Neural progenitor cell (in vitro differentiated cells): ENCODE data around the gene MARK3. TPM values are rescaled to one million over a fixed set of nuclear protein-coding genes. Genes with fewer than 3 reads are reported as not detected.

Experiments used
- DNase-seq: peaks from one replicate; pipeline ENCODE4 v3.0.0-alpha.2; 2016; ENCODE audit warnings: low spot score
- H2AFZ ChIP-seq: fragments of 200-600 bp; sonication (generic); replicated peaks from 2 replicates; pipeline ENCODE4 v1.6.1; 2016; ENCODE audit warnings: antibody characterized with exemption
- H3F3A ChIP-seq: fragments of 200-600 bp; sonication (generic); 2 replicates; pipeline ENCODE4 v1.6.1; 2016; ENCODE audit warnings: antibody characterized with exemption, low read depth
- H3K27ac ChIP-seq: fragments of 200-600 bp; sonication (generic); 2 replicates; pipeline ENCODE4 v1.5.1; 2016; ENCODE audit warnings: mild to moderate bottlenecking
- H3K27me3 ChIP-seq: fragments of 200-600 bp; sonication (generic); 2 replicates; pipeline ENCODE4 v1.6.1; 2016; ENCODE audit warnings: mild to moderate bottlenecking, moderate library complexity
- H3K36me3 ChIP-seq: fragments of 200-600 bp; sonication (generic); 2 replicates; pipeline ENCODE4 v1.5.1; 2016
- H3K4me1 ChIP-seq: fragments of 200-600 bp; sonication (generic); 2 replicates; pipeline ENCODE4 v1.6.1; 2016; ENCODE audit warnings: mixed run types
- H3K4me2 ChIP-seq: fragments of 200-600 bp; sonication (generic); 2 replicates; pipeline ENCODE4 v1.6.1; 2016
- H3K4me3 ChIP-seq: fragments of 200-600 bp; sonication (generic); 2 replicates; pipeline ENCODE4 v1.5.1; 2016
- H3K79me2 ChIP-seq: fragments of 200-600 bp; sonication (generic); 2 replicates; pipeline ENCODE4 v1.6.1; 2016; ENCODE audit warnings: low read depth
- H3K9ac ChIP-seq: fragments of 200-600 bp; sonication (generic); 2 replicates; pipeline ENCODE4 v1.6.1; 2016
- H3K9me3 ChIP-seq: fragments of 200-600 bp; sonication (generic); 2 replicates; pipeline ENCODE4 v1.5.1; 2016; ENCODE audit warnings: low read depth
- H4K20me1 ChIP-seq: fragments of 200-600 bp; sonication (generic); 2 replicates; pipeline ENCODE4 v1.6.1; 2016; ENCODE audit warnings: low read depth
- H3K27ac Mint-ChIP-seq: 3 replicates; pipeline ENCODE4 v1.8.0; 2021; ENCODE audit warnings: mixed read lengths
- H3K27me3 Mint-ChIP-seq: 2 replicates; pipeline ENCODE4 v1.8.0; 2022; ENCODE audit warnings: low read depth, mild to moderate bottlenecking, inconsistent platforms, moderate library complexity, mixed read lengths; ENCODE audit not compliant: insufficient read depth
- H3K36me3 Mint-ChIP-seq: 3 replicates; pipeline ENCODE4 v1.8.0; 2021; ENCODE audit warnings: mixed read lengths
- H3K4me1 Mint-ChIP-seq: 3 replicates; pipeline ENCODE4 v1.8.0; 2021; ENCODE audit warnings: mixed read lengths
- H3K4me3 Mint-ChIP-seq: 3 replicates; pipeline ENCODE4 v1.8.0; 2021; ENCODE audit warnings: mild to moderate bottlenecking, moderate library complexity, mixed read lengths
- H3K9me3 Mint-ChIP-seq: 3 replicates; pipeline ENCODE4 v1.8.0; 2020; ENCODE audit warnings: mixed read lengths
- EZH2 ChIP-seq: fragments of 200-600 bp; sonication (generic); IDR thresholded peaks from 2 replicates; pipeline ENCODE4 v1.6.1; 2017; ENCODE audit warnings: antibody characterized with exemption, mild to moderate bottlenecking, moderate library complexity
- EZH2phosphoT487 ChIP-seq: fragments of 200-600 bp; sonication (generic); IDR thresholded peaks from 2 replicates; pipeline ENCODE4 v1.6.1; 2017; ENCODE audit warnings: antibody characterized with exemption
- total RNA-seq: library from RNA; depleted of rRNA; stranded (reverse); fragments of >200 nt; gene quantifications from 2 replicates; pipeline ENCODE4 v1.2.3, GENCODE V29; 2015; ENCODE audit warnings: low replicate concordance
- TF ChIP-seq, protein P1 (sequence below): fragments of 200-600 bp; sonication (generic); IDR thresholded peaks from 2 replicates; pipeline ENCODE4 v1.5.1; 2017; ENCODE audit warnings: antibody characterized with exemption, mild to moderate bottlenecking

The MARK3 gene
- total RNA-seq, 1 donor from 2014 or later: 80.7 TPM

DNA sequence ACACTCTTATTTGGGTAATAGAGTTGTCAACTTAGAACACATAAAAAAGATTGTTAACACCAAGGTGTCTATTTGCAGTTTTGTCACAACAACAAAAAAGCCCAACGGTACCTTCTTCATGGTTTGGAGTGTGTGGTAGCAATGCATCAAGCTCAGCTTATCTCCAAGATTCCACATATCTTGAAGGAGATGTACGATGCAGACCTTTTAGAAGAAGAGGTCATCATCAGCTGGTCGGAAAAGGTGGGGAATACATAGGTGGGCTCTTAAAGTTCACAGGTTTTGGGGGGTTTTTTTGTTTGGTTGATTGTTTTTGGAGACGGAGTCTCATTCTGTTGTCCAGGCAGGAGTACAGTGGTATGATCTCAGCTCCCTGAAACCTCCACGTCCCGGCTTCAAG is 45.7 kb upstream of the MARK3 start:
- peaks cover 53% of the 10 kb centered on the region for H3K79me2 ChIP-seq
- H3F3A ChIP-seq: peaks cover 95% of the 10 kb centered on the region
- no peak overlapping the region for H3K27ac ChIP-seq
- H3K9ac ChIP-seq: no peak overlapping the region
- peaks cover 92% of the 10 kb centered on the region for H4K20me1 ChIP-seq
- H3K36me3 Mint-ChIP-seq: peaks cover 71% of the 10 kb centered on the region
- H3K4me1 Mint-ChIP-seq: peaks cover 21% of the 10 kb centered on the region
- H3K36me3 ChIP-seq: peaks cover 69% of the 10 kb centered on the region
- no peak overlapping the region for H2AFZ ChIP-seq
- no peak overlapping the region for H3K4me3 Mint-ChIP-seq
- no peaks in the 10 kb centered on the region for H3K9me3 ChIP-seq
- no peaks in the 10 kb centered on the region for H3K27me3 ChIP-seq
- no peak overlapping the region for H3K4me2 ChIP-seq
- peaks cover 10% of the 10 kb centered on the region for H3K4me1 ChIP-seq
- H3K4me3 ChIP-seq: no peak overlapping the region
- no peak overlapping the region for H3K27ac Mint-ChIP-seq
- H3K9me3 Mint-ChIP-seq: no peaks in the 10 kb centered on the region
- TF ChIP-seq EZH2phosphoT487 (no peak), EZH2 (no peak)
- TF ChIP-seq, protein P1, sequence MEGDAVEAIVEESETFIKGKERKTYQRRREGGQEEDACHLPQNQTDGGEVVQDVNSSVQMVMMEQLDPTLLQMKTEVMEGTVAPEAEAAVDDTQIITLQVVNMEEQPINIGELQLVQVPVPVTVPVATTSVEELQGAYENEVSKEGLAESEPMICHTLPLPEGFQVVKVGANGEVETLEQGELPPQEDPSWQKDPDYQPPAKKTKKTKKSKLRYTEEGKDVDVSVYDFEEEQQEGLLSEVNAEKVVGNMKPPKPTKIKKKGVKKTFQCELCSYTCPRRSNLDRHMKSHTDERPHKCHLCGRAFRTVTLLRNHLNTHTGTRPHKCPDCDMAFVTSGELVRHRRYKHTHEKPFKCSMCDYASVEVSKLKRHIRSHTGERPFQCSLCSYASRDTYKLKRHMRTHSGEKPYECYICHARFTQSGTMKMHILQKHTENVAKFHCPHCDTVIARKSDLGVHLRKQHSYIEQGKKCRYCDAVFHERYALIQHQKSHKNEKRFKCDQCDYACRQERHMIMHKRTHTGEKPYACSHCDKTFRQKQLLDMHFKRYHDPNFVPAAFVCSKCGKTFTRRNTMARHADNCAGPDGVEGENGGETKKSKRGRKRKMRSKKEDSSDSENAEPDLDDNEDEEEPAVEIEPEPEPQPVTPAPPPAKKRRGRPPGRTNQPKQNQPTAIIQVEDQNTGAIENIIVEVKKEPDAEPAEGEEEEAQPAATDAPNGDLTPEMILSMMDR: no peak
- no peaks in the 10 kb centered on the region for H3K27me3 Mint-ChIP-seq
- DNase-seq: no peak

DNA sequence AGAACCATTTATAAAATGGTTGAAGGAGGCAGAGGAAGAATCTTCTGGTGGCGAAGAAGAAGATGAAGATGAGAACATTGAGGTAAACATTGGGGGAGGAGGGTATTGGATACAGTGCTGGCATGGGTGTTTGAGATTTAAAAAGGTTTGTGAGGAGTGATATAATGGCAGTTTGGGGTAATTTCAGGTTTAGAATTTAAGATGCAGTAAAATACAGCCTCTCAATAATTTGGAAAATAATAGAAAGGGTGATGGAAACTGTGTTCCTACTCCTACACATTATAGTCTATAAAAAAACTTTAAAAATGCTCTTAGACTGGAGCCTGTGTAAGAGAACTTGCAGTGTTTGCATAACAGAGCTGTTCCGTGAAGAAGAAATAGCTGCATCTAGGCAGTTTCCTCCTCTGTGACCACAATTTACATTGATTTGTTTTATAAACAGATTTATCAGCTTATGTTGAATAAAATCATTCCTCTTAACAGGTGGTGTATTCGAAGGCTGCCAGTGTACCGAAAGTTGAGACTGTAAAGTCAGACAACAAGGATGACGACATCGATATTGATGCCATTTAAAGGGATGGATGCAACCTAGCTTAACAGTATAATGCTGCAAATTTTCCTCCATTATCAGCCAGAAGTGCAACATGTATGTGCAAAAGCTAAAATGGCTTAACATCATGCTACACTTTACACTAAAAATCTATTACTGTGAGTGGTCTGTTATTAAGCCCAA is 44.6 kb upstream of the MARK3 start:
- no peak overlapping the region for H3K27ac ChIP-seq
- H3K79me2 ChIP-seq: peaks cover 42% of the 10 kb centered on the region
- no peak overlapping the region for H3K4me2 ChIP-seq
- peaks cover 69% of the 10 kb centered on the region for H3K36me3 Mint-ChIP-seq
- no peaks in the 10 kb centered on the region for H3K9me3 ChIP-seq
- no peak overlapping the region for H2AFZ ChIP-seq
- no peak overlapping the region for H3K9ac ChIP-seq
- H3K4me3 ChIP-seq: no peak overlapping the region
- no peak overlapping the region for H3K4me3 Mint-ChIP-seq
- DNase-seq: no peak
- TF ChIP-seq, protein P1: no peak
- no peak for TF ChIP-seq EZH2phosphoT487
- no peak for TF ChIP-seq EZH2
- H3F3A ChIP-seq: peaks cover 98% of the 10 kb centered on the region
- H3K4me1 ChIP-seq: peaks cover 6% of the 10 kb centered on the region
- no peaks in the 10 kb centered on the region for H3K27me3 ChIP-seq
- no peaks in the 10 kb centered on the region for H3K27me3 Mint-ChIP-seq
- H3K27ac Mint-ChIP-seq: no peak overlapping the region
- H3K9me3 Mint-ChIP-seq: no peaks in the 10 kb centered on the region
- peaks cover 69% of the 10 kb centered on the region for H3K36me3 ChIP-seq
- peaks cover 15% of the 10 kb centered on the region for H3K4me1 Mint-ChIP-seq
- peaks cover 81% of the 10 kb centered on the region for H4K20me1 ChIP-seq

DNA sequence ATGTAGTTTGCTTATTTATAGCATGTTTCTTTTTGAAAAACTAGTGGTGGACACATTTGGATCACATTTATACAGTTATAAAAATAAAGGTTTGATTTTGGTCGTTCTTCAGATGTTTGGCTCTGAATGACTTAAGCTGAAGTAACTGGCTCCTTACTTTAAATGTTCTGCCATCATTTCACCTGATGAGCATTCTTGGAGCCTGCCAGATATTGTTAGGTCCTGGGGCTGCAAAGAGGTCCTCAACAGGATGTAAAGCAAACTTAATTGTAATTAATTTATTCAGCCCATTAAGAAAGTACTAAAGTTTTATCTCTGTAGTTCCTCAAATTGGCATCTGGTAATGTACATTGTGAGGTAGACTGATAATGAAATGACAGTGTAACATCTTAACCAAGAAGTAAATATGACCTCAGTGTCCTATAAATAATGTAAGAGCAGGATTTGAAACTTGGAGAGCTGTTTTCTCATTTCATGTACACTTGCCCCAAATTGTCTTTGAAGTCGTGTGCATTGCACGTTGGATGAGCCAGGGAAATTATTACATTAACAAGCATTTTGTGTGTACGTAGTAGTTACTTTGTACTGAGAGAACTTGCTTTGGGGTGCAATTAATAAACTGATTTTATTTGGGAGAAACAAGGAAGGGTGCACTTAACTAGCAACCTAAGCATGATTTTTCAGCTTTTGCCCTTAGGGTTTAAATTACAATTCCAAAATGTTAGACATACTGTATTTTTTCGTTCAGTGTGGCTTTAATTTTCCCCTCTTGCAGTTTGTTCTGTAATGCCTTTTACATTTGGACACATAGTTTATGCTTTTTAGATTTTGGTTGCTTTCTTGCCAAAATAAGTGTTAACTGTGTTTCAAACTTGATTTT is 43.7 kb upstream of the MARK3 start:
- H3K4me3 Mint-ChIP-seq: no peak overlapping the region
- peaks cover 73% of the 10 kb centered on the region for H4K20me1 ChIP-seq
- H2AFZ ChIP-seq: no peak overlapping the region
- no peaks in the 10 kb centered on the region for H3K9me3 Mint-ChIP-seq
- peaks cover 34% of the 10 kb centered on the region for H3K79me2 ChIP-seq
- H3K27ac ChIP-seq: no peak overlapping the region
- H3K36me3 Mint-ChIP-seq: peaks cover 61% of the 10 kb centered on the region
- no peak overlapping the region for H3K27ac Mint-ChIP-seq
- H3K4me1 ChIP-seq: no peaks in the 10 kb centered on the region
- no peaks in the 10 kb centered on the region for H3K9me3 ChIP-seq
- peaks cover 99% of the 10 kb centered on the region for H3F3A ChIP-seq
- peaks cover 7% of the 10 kb centered on the region for H3K4me1 Mint-ChIP-seq
- peaks cover 63% of the 10 kb centered on the region for H3K36me3 ChIP-seq
- no peak overlapping the region for H3K9ac ChIP-seq
- H3K27me3 ChIP-seq: no peaks in the 10 kb centered on the region
- no peak overlapping the region for H3K4me2 ChIP-seq
- no peak overlapping the region for H3K4me3 ChIP-seq
- no peak for DNase-seq
- no peaks in the 10 kb centered on the region for H3K27me3 Mint-ChIP-seq
- TF ChIP-seq EZH2 (no peak), EZH2phosphoT487 (no peak)
- TF ChIP-seq, protein P1: no peak
